Astrocyte (in vitro differentiated cells and primary cell): ENCODE data around the gene C14orf119. TPM values are rescaled to one million over a fixed set of nuclear protein-coding genes. Genes with fewer than 3 reads are reported as not detected.

Experiments
- DNase-seq: peaks from one replicate; pipeline ENCODE4 v3.0.0-alpha.2; 2010; ENCODE audit warnings: low read depth
- FAIRE-seq: peaks from 2 replicates; lab custom pipeline; 2011; peaks lifted over from hg19 to GRCh38; lab: Jason Lieb, UNC
- H2AFZ ChIP-seq: 2 replicates; pipeline ENCODE4 v1.6.0; 2012; ENCODE audit warnings: low read depth, low read length, inconsistent platforms
- H3K27ac ChIP-seq: 2 replicates; pipeline ENCODE4 v1.5.1; 2011; ENCODE audit warnings: low read depth, low read length, inconsistent platforms
- H3K27me3 ChIP-seq: 2 replicates; pipeline ENCODE4 v1.6.0; 2011; ENCODE audit warnings: low read length, inconsistent platforms; ENCODE audit not compliant: insufficient read depth
- H3K36me3 ChIP-seq: 2 replicates; pipeline ENCODE4 v1.5.1; 2011; ENCODE audit warnings: low read length, inconsistent platforms; ENCODE audit not compliant: insufficient read depth
- H3K4me1 ChIP-seq: 2 replicates; pipeline ENCODE4 v1.5.1; 2011; ENCODE audit warnings: low read length, inconsistent platforms; ENCODE audit not compliant: insufficient read depth
- H3K4me2 ChIP-seq: 2 replicates; pipeline ENCODE4 v1.6.0; 2012; ENCODE audit warnings: low read length, inconsistent platforms
- H3K4me3 ChIP-seq: 2 replicates; pipeline ENCODE4 v1.5.1; 2011; ENCODE audit warnings: low read depth, mild to moderate bottlenecking, low read length, inconsistent platforms; ENCODE audit not compliant: insufficient read depth
- H3K79me2 ChIP-seq: 2 replicates; pipeline ENCODE4 v1.6.0; 2012; ENCODE audit warnings: mild to moderate bottlenecking, low read length, inconsistent platforms; ENCODE audit not compliant: insufficient read depth
- H3K9ac ChIP-seq: 2 replicates; pipeline ENCODE4 v1.6.0; 2012; ENCODE audit warnings: mild to moderate bottlenecking, low read length, inconsistent platforms
- H3K9me3 ChIP-seq: 2 replicates; pipeline ENCODE4 v1.5.1; 2012; ENCODE audit warnings: low read depth, mild to moderate bottlenecking, low read length, inconsistent platforms; ENCODE audit not compliant: insufficient read depth
- H4K20me1 ChIP-seq: 2 replicates; pipeline ENCODE4 v1.6.0; 2012; ENCODE audit warnings: low read length, inconsistent platforms; ENCODE audit not compliant: insufficient read depth
- H3K27ac Mint-ChIP-seq: one replicate; pipeline ENCODE4 v1.8.0; 2021; ENCODE audit warnings: mild to moderate bottlenecking, mixed read lengths; ENCODE audit not compliant: unreplicated experiment
- H3K27me3 Mint-ChIP-seq: one replicate; pipeline ENCODE4 v1.8.0; 2021; ENCODE audit warnings: low read depth, mixed read lengths; ENCODE audit not compliant: unreplicated experiment
- H3K36me3 Mint-ChIP-seq: one replicate; pipeline ENCODE4 v1.8.0; 2021; ENCODE audit warnings: low read depth, mixed read lengths; ENCODE audit not compliant: unreplicated experiment
- H3K4me1 Mint-ChIP-seq: one replicate; pipeline ENCODE4 v1.8.0; 2021; ENCODE audit warnings: low read depth, mixed read lengths; ENCODE audit not compliant: unreplicated experiment
- H3K4me3 Mint-ChIP-seq: one replicate; pipeline ENCODE4 v1.8.0; 2021; ENCODE audit warnings: mild to moderate bottlenecking, moderate library complexity, mixed read lengths; ENCODE audit not compliant: unreplicated experiment
- H3K9me3 Mint-ChIP-seq: one replicate; pipeline ENCODE4 v1.8.0; 2021; ENCODE audit warnings: mild to moderate bottlenecking, mixed read lengths; ENCODE audit not compliant: unreplicated experiment
- CTCF ChIP-seq: IDR thresholded peaks from 2 replicates; pipeline ENCODE4 v1.5.1; 2011; ENCODE audit warnings: low read depth, mild to moderate bottlenecking, inconsistent platforms, low read length, moderate library complexity; ENCODE audit not compliant: insufficient read depth
- EZH2 ChIP-seq: IDR thresholded peaks from 2 replicates; pipeline ENCODE4 v1.6.1; 2012; ENCODE audit warnings: mild to moderate bottlenecking, low read length, inconsistent platforms; ENCODE audit not compliant: insufficient read depth
- total RNA-seq: library from RNA; stranded (reverse); gene quantifications from 2 replicates; pipeline ENCODE4 v1.2.1, GENCODE V29; 2021

Gene C14orf119
- total RNA-seq, 1 donor from 2014 or later = 83.9 TPM

DNA sequence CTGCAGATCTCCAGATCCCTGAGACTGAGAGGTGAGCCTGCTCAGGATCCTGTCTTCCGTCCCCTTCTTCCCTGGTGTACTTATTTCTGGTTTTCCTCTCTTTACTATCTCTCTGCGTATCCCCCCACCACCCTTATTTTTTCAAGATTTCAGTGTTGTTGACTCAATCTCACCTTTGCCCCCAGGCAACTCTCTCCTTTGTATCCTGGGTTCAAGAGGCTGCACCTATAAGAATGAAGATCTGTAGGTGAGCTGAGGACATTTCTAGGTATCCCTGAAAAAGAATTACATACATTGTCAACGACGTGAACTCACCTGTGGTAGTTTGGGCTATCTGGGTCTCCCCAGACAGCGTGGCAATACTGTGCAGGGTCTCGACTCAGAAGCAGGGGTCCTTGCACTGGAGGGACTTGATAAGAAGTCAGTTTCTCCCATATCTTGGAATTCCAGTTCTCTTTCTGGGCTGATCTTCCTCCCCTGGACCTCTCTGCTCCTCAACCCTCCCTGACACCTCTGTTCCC lies 8.8 kb downstream of the C14orf119 start:
- Histone ChIP-seq H3K36me3 (no peaks in the 10 kb centered on the region), H3K4me1 (no peaks in the 10 kb centered on the region), H3K9ac (no peak overlapping the region), H3K79me2 (peaks cover 3% of the 10 kb centered on the region), H3K27ac (no peak overlapping the region), H3K9me3 (no peaks in the 10 kb centered on the region), H4K20me1 (peaks cover 22% of the 10 kb centered on the region), H2AFZ (no peak overlapping the region), H3K27me3 (no peaks in the 10 kb centered on the region), H3K4me2 (no peak overlapping the region), H3K4me3 (no peak overlapping the region)
- FAIRE-seq = no peak
- Mint-ChIP-seq H3K36me3 (peaks cover 7% of the 10 kb centered on the region), H3K9me3 (no peaks in the 10 kb centered on the region), H3K4me1 (no peaks in the 10 kb centered on the region), H3K27ac (no peak overlapping the region), H3K4me3 (no peak overlapping the region), H3K27me3 (peaks cover 3% of the 10 kb centered on the region)
- no peak for DNase-seq
- TF ChIP-seq EZH2 = no peak
- TF ChIP-seq CTCF = no peak

DNA sequence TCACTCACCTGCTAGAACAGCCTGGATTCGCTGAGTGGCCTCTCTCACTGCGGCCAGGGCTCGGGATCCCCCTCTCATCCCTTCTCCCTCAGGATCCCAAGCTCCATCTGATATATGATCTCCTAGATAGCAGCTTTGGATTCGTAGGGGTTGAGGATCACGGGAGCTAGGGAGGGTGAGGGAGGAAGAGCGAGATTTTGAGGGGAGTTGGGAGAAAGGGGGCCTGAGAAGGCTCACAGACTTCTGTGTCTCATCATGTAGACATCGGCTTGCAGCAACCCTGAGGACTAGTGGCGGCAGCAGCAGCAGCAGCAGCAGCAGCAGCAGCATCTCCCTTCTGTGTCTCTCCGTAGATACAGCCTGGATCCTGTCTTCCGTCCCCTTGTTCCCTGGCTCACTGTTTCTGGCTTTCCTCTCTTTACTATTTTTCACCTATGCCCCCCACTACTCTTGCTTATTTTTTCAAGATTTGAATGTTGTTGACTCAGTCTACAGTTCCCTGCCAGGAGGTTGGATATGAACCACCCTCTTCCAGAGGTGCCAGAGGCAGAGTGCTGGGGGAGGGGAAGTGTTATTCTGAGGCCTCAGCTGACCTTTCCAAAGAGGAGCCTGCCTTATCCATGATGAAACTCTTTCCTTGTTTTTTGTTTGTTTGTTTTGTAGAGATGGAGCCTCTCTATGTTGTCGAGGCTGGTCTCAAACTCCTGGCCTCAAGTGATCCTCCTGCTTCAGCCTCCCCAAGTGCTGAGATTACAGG lies 9.5 kb downstream of the C14orf119 start, which contains the start of gene CIROP:
Gene CIROP (minus strand): TSS at position 399 of the 757 bp plus-strand sequence. CDS start 69 bp downstream, at position 330.
- Histone ChIP-seq H2AFZ (no peak within 1 kb of the TSS), H3K79me2 (no peaks in the 10 kb centered on the region), H3K36me3 (no peaks in the 10 kb centered on the region), H3K9me3 (no peaks in the 10 kb centered on the region), H3K4me3 (no peak within 1 kb of the TSS), H4K20me1 (peaks cover 16% of the 10 kb centered on the region), H3K27ac (no peak within 1 kb of the TSS), H3K4me2 (no peak within 1 kb of the TSS), H3K9ac (no peak within 1 kb of the TSS), H3K27me3 (no peaks in the 10 kb centered on the region), H3K4me1 (no peaks in the 10 kb centered on the region)
- Mint-ChIP-seq H3K4me1 (no peaks in the 10 kb centered on the region), H3K9me3 (no peaks in the 10 kb centered on the region), H3K27me3 (peaks cover 3% of the 10 kb centered on the region), H3K36me3 (peaks cover 6% of the 10 kb centered on the region), H3K4me3 (no peak within 1 kb of the TSS), H3K27ac (no peak within 1 kb of the TSS)
- TF ChIP-seq EZH2 = no peak
- TF ChIP-seq CTCF = no peak
- DNase-seq (no peak), FAIRE-seq (no peak)

- Histone ChIP-seq H3K27ac (no peak overlapping the region), H3K4me2 (no peak overlapping the region), H3K36me3 (no peaks in the 10 kb centered on the region), H2AFZ (no peak overlapping the region), H3K4me3 (no peak overlapping the region), H3K4me1 (no peaks in the 10 kb centered on the region), H3K9ac (no peak overlapping the region), H3K79me2 (no peaks in the 10 kb centered on the region), H3K27me3 (no peaks in the 10 kb centered on the region), H3K9me3 (no peaks in the 10 kb centered on the region), H4K20me1 (peaks cover 10% of the 10 kb centered on the region)
- peaks cover 3% of the 10 kb centered on the region for H3K27me3 Mint-ChIP-seq
- H3K27ac Mint-ChIP-seq = no peak overlapping the region
- H3K9me3 Mint-ChIP-seq = no peaks in the 10 kb centered on the region
- TF ChIP-seq EZH2 (no peak), CTCF (no peak)
- no peaks in the 10 kb centered on the region for H3K4me1 Mint-ChIP-seq
- H3K36me3 Mint-ChIP-seq = peaks cover 5% of the 10 kb centered on the region
- DNase-seq = no peak
- FAIRE-seq = no peak
- H3K4me3 Mint-ChIP-seq = no peak overlapping the region
Observed at GRCh38 chr14:23105348-23105824, 10.1 kb downstream of the C14orf119 start.
